Measurements from ENCODE around the gene EML2.

- TF ChIP-seq EP300 (IDR thresholded peaks at IDR 0.05; ENCODE audit: borderline replicate concordance) (no peak), TCF12 (IDR thresholded peaks at IDR 0.05; ENCODE audit: low read depth) (no peak), CREB1 (IDR thresholded peaks at IDR 0.05; ENCODE audit: low read depth) (no peak), RAD21 (IDR thresholded peaks at IDR 0.05; ENCODE audit: low read depth) (no peak), YY1 (IDR thresholded peaks at IDR 0.05; ENCODE audit: low read depth) (no peak), MAX (IDR thresholded peaks at IDR 0.05) (no peak), TAF1 (IDR thresholded peaks at IDR 0.05; ENCODE audit: low read depth) (no peak), USF1 (IDR thresholded peaks at IDR 0.05) (no peak), REST (IDR thresholded peaks at IDR 0.05; ENCODE audit: low read depth) (no peak), NFIC (IDR thresholded peaks at IDR 0.05) (no peak), CEBPB (IDR thresholded peaks at IDR 0.05) (no peak), EGR1 (IDR thresholded peaks at IDR 0.05) (no peak)
Measured at GRCh38 chr19:45593520-45593919, 45.7 kb downstream of the EML2 start.

All from Ishikawa (cell line).